T-helper 1 cell treated with Interleukin-12 subunit alpha and Interleukin-12 subunit beta and Interleukin-4 antibody, amounts not matched to agents 30 μg/mL and 1 μg/mL, for 36 hours (primary cell): ENCODE results near the gene HSP90AB1.
A peak's percentile ranks its signal among the peaks of the same experiment; 100 is the strongest.

ENCODE experiments used
- H3K27ac Mint-ChIP-seq: one replicate; pipeline ENCODE4 v1.8.0; 2021; ENCODE audit warnings: mild to moderate bottlenecking, mixed read lengths
- H3K27me3 Mint-ChIP-seq: one replicate; pipeline ENCODE4 v1.8.0; 2021; ENCODE audit warnings: low read depth, mixed read lengths
- H3K36me3 Mint-ChIP-seq: one replicate; pipeline ENCODE4 v1.8.0; 2021; ENCODE audit warnings: low read depth, mixed read lengths
- H3K4me1 Mint-ChIP-seq: one replicate; pipeline ENCODE4 v1.8.0; 2021; ENCODE audit warnings: low read depth, mixed read lengths
- H3K4me3 Mint-ChIP-seq: one replicate; pipeline ENCODE4 v1.8.0; 2021; ENCODE audit warnings: mild to moderate bottlenecking, moderate library complexity, mixed read lengths
- H3K9me3 Mint-ChIP-seq: one replicate; pipeline ENCODE4 v1.8.0; 2021; ENCODE audit warnings: mixed read lengths

The HSP90AB1 gene

GRCh38 chr6:44246663-44247337 lies at the start of gene HSP90AB1:
Gene HSP90AB1, plus strand, starts transcription at chr6:44247101. Its CDS starts 1,529 bp downstream, at chr6:44248630.
- H3K4me1 Mint-ChIP-seq, result peaks cover 28% of the 10 kb centered on the region
- peak within 1 kb of the TSS; percentile 96 for H3K4me3 Mint-ChIP-seq
- H3K9me3 Mint-ChIP-seq, result no peaks in the 10 kb centered on the region
- peaks cover 44% of the 10 kb centered on the region for H3K36me3 Mint-ChIP-seq
- peak within 1 kb of the TSS; percentile 98 for H3K27ac Mint-ChIP-seq
- H3K27me3 Mint-ChIP-seq, result no peaks in the 10 kb centered on the region

GRCh38 chr6:44198684-44199083 lies 48.2 kb upstream of the HSP90AB1 start:
- Mint-ChIP-seq H3K27me3 (peaks cover 14% of the 10 kb centered on the region), H3K4me1 (no peaks in the 10 kb centered on the region), H3K4me3 (no peak overlapping the region), H3K9me3 (no peaks in the 10 kb centered on the region), H3K27ac (no peak overlapping the region), H3K36me3 (no peaks in the 10 kb centered on the region)

GRCh38 chr6:44199883-44200282 lies 47.0 kb upstream of the HSP90AB1 start:
- Mint-ChIP-seq H3K27me3 (peaks cover 20% of the 10 kb centered on the region), H3K4me3 (no peak overlapping the region), H3K4me1 (no peaks in the 10 kb centered on the region), H3K27ac (no peak overlapping the region), H3K36me3 (no peaks in the 10 kb centered on the region), H3K9me3 (no peaks in the 10 kb centered on the region)

GRCh38 chr6:44201200-44201599 lies 45.7 kb upstream of the HSP90AB1 start:
- H3K4me1 Mint-ChIP-seq, result no peaks in the 10 kb centered on the region
- H3K36me3 Mint-ChIP-seq, result no peaks in the 10 kb centered on the region
- H3K9me3 Mint-ChIP-seq, result no peaks in the 10 kb centered on the region
- peaks cover 15% of the 10 kb centered on the region for H3K27me3 Mint-ChIP-seq
- H3K4me3 Mint-ChIP-seq, result no peak overlapping the region
- no peak overlapping the region for H3K27ac Mint-ChIP-seq

GRCh38 chr6:44201638-44202303 lies 45.1 kb upstream of the HSP90AB1 start:
- no peaks in the 10 kb centered on the region for H3K36me3 Mint-ChIP-seq
- no peaks in the 10 kb centered on the region for H3K4me1 Mint-ChIP-seq
- no peaks in the 10 kb centered on the region for H3K9me3 Mint-ChIP-seq
- H3K27ac Mint-ChIP-seq, result no peak overlapping the region
- H3K27me3 Mint-ChIP-seq, result peaks cover 20% of the 10 kb centered on the region
- H3K4me3 Mint-ChIP-seq, result no peak overlapping the region

- H3K36me3 Mint-ChIP-seq, result no peaks in the 10 kb centered on the region
- no peak overlapping the region for H3K4me3 Mint-ChIP-seq
- no peak overlapping the region for H3K27ac Mint-ChIP-seq
- H3K9me3 Mint-ChIP-seq, result no peaks in the 10 kb centered on the region
- H3K4me1 Mint-ChIP-seq, result no peaks in the 10 kb centered on the region
- H3K27me3 Mint-ChIP-seq, result peaks cover 20% of the 10 kb centered on the region
These were observed 44.4 kb upstream of the HSP90AB1 start for GRCh38 chr6:44202332-44202971.

GRCh38 chr6:44202972-44203750 lies 43.7 kb upstream of the HSP90AB1 start:
- H3K4me3 Mint-ChIP-seq, result no peak overlapping the region
- peaks cover 21% of the 10 kb centered on the region for H3K27me3 Mint-ChIP-seq
- H3K36me3 Mint-ChIP-seq, result no peaks in the 10 kb centered on the region
- H3K9me3 Mint-ChIP-seq, result no peaks in the 10 kb centered on the region
- no peaks in the 10 kb centered on the region for H3K4me1 Mint-ChIP-seq
- no peak overlapping the region for H3K27ac Mint-ChIP-seq

- H3K36me3 Mint-ChIP-seq, result no peaks in the 10 kb centered on the region
- H3K27me3 Mint-ChIP-seq, result peaks cover 22% of the 10 kb centered on the region
- H3K27ac Mint-ChIP-seq, result no peak overlapping the region
- H3K4me3 Mint-ChIP-seq, result no peak overlapping the region
- no peaks in the 10 kb centered on the region for H3K9me3 Mint-ChIP-seq
- H3K4me1 Mint-ChIP-seq, result no peaks in the 10 kb centered on the region
These were observed 42.9 kb upstream of the HSP90AB1 start for GRCh38 chr6:44203955-44204354.

GRCh38 chr6:44207966-44208365 lies 38.9 kb upstream of the HSP90AB1 start:
- H3K4me1 Mint-ChIP-seq, result no peaks in the 10 kb centered on the region
- H3K27me3 Mint-ChIP-seq, result peaks cover 22% of the 10 kb centered on the region
- H3K36me3 Mint-ChIP-seq, result no peaks in the 10 kb centered on the region
- H3K27ac Mint-ChIP-seq, result no peak overlapping the region
- H3K4me3 Mint-ChIP-seq, result no peak overlapping the region
- no peaks in the 10 kb centered on the region for H3K9me3 Mint-ChIP-seq

- no peak overlapping the region for H3K4me3 Mint-ChIP-seq
- H3K27me3 Mint-ChIP-seq, result peaks cover 21% of the 10 kb centered on the region
- no peaks in the 10 kb centered on the region for H3K9me3 Mint-ChIP-seq
- no peak overlapping the region for H3K27ac Mint-ChIP-seq
- H3K36me3 Mint-ChIP-seq, result no peaks in the 10 kb centered on the region
- H3K4me1 Mint-ChIP-seq, result no peaks in the 10 kb centered on the region
These were observed 35.6 kb upstream of the HSP90AB1 start for GRCh38 chr6:44211284-44211683.

GRCh38 chr6:44214307-44214706 lies 32.6 kb upstream of the HSP90AB1 start:
- H3K4me1 Mint-ChIP-seq, result peaks cover 5% of the 10 kb centered on the region
- H3K27me3 Mint-ChIP-seq, result peaks cover 22% of the 10 kb centered on the region
- H3K4me3 Mint-ChIP-seq, result no peak overlapping the region
- no peaks in the 10 kb centered on the region for H3K36me3 Mint-ChIP-seq
- H3K27ac Mint-ChIP-seq, result no peak overlapping the region
- no peaks in the 10 kb centered on the region for H3K9me3 Mint-ChIP-seq

GRCh38 chr6:44216677-44217331 lies 30.1 kb upstream of the HSP90AB1 start, which contains the start of gene MYMX:
Gene MYMX, plus strand, starts transcription at chr6:44216926. Its CDS starts 546 bp downstream, at chr6:44217472.
- Mint-ChIP-seq H3K4me1 (peaks cover 11% of the 10 kb centered on the region), H3K27me3 (peaks cover 18% of the 10 kb centered on the region), H3K9me3 (no peaks in the 10 kb centered on the region), H3K4me3 (no peak within 1 kb of the TSS), H3K36me3 (no peaks in the 10 kb centered on the region), H3K27ac (no peak within 1 kb of the TSS)

- H3K4me1 Mint-ChIP-seq, result peaks cover 11% of the 10 kb centered on the region
- H3K9me3 Mint-ChIP-seq, result no peaks in the 10 kb centered on the region
- no peak overlapping the region for H3K4me3 Mint-ChIP-seq
- no peak overlapping the region for H3K27ac Mint-ChIP-seq
- no peaks in the 10 kb centered on the region for H3K36me3 Mint-ChIP-seq
- H3K27me3 Mint-ChIP-seq, result peaks cover 18% of the 10 kb centered on the region
These were observed 29.4 kb upstream of the HSP90AB1 start for GRCh38 chr6:44217332-44218143.
